Measurements from ENCODE around the gene MIOS.

DNA sequence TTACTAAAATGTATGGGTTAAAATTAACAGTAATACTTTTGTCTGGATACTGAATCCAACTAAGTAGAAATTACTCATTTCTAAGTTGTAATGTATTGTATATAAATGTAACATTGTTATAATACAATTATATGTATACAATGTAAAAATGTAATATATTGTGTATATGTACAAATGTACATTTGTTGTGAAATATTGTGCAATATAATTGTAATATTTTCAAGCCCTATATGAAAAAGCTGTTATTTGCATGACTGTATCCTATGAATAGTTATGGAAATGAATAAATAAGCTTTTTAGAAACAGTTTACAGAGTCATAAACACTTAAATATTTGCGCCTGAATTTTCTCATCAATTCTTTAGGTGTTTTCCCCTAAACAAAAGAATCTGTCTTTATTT lies 53.6 kb downstream of the MIOS start:
- no peak for TF ChIP-seq FOXM1 (IDR thresholded peaks at IDR 0.05; ENCODE audit: borderline replicate concordance)
- TF ChIP-seq TARDBP (IDR thresholded peaks at IDR 0.05): no peak
- TF ChIP-seq L3MBTL2 (conservative IDR thresholded peaks at IDR 0.05): no peak
- TF ChIP-seq SP1 (IDR thresholded peaks at IDR 0.05): no peak
- TF ChIP-seq FOXK2 (IDR thresholded peaks at IDR 0.05): no peak
- TF ChIP-seq ELF4 (IDR thresholded peaks at IDR 0.05): no peak
- no peak for TF ChIP-seq FOXA1 (IDR thresholded peaks at IDR 0.05)
- TF ChIP-seq BHLHE40 (IDR thresholded peaks at IDR 0.05; ENCODE audit: borderline replicate concordance): no peak
- TF ChIP-seq, protein P1, sequence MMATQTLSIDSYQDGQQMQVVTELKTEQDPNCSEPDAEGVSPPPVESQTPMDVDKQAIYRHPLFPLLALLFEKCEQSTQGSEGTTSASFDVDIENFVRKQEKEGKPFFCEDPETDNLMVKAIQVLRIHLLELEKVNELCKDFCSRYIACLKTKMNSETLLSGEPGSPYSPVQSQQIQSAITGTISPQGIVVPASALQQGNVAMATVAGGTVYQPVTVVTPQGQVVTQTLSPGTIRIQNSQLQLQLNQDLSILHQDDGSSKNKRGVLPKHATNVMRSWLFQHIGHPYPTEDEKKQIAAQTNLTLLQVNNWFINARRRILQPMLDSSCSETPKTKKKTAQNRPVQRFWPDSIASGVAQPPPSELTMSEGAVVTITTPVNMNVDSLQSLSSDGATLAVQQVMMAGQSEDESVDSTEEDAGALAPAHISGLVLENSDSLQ (IDR thresholded peaks at IDR 0.05): no peak

Measured in HEK293T (cell line).